Suppressor macrophage treated with lipopolysaccharide for 4 hours (primary cell): ENCODE results near the gene CDK13.

Source experiments
- DNase-seq: peaks from one replicate; pipeline ENCODE4 v3.0.0-alpha.2; 2020

Gene CDK13

GRCh38 chr7:39950473-39951225 lies 593 bp downstream of the CDK13 start:
- DNase-seq = peak; percentile 55

GRCh38 chr7:39951226-39952194 lies 1.5 kb downstream of the CDK13 start:
- DNase-seq = peak; percentile 75

DNA sequence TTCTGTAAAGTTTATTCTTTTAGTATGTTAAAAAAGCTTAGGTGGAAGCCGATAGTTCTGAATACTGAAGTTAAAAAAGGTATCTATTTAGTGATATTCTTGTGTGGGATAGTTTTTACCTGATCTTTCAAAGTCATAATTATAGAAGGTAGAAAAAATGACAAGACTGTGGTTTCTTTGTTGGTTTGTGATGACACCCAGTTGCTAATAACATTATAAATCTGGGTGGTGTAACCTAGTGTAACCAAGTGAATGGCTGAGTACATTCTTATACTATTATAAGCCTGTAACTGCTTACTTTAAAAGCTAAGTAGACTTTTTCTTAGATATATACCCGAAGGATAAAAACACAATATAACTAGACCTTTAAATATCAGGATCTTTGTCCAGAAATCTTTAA lies 2.3 kb downstream of the CDK13 start:
- peak; percentile 26 for DNase-seq

- no peak for DNase-seq
Observed at GRCh38 chr7:39952803-39953202, 2.7 kb downstream of the CDK13 start.

DNA sequence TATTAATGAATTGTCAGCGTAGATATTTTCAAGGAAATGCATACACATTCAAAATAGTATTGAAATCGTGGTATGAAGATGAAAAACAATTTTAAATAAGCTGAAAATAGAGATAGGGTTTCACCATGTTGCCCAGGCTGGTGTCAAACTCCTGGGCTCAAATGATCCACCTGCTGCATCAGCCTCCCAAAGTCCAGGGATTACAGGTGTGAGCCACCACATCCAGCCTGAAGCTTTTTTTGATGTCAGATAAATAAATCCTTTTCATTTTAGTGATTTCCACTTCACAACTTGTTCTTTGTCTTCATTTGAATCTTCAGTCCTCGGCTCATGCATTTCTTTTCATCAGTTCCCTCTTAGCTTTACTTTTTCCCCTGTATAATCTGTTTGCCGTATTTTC lies 4.6 kb downstream of the CDK13 start:
- DNase-seq = no peak

- no peak for DNase-seq
Observed at GRCh38 chr7:39958038-39958437, 8.0 kb downstream of the CDK13 start.

DNA sequence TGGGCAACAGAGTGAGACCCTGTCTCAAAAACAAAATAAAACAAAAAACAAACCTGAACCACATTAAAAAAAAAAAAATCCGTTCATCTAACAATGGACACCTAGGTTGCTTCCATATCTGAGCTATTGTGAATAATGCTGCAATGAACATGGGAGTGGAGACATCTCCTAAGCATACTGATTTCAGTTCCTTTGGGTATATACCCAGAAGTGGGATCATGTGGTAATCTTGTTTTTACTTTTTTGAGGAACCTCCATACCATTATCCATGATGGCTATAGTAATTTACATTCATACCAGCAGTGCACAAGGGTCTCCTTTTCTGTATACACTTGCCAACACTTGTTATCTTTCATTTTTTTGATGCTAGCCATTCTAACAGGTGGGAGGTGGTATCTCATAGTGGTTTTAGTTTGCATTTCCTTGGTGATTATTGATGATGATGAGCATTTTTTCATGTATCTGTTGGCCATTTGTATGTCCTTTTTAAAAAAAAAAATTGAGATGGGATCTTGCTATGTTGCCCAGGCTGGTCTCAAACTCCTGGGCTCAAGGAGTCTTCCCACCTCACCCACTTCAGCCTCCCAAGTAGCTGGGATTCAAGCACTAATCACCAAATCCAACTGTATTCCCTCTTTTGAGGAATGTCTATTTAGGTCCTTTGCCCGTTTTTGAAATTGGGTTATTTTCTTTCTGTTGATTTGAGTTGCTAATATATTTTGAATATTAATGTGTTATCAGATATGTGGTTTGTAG lies 17.5 kb downstream of the CDK13 start:
- no peak for DNase-seq

GRCh38 chr7:39969431-39969830 lies 19.4 kb downstream of the CDK13 start:
- DNase-seq = no peak

DNA sequence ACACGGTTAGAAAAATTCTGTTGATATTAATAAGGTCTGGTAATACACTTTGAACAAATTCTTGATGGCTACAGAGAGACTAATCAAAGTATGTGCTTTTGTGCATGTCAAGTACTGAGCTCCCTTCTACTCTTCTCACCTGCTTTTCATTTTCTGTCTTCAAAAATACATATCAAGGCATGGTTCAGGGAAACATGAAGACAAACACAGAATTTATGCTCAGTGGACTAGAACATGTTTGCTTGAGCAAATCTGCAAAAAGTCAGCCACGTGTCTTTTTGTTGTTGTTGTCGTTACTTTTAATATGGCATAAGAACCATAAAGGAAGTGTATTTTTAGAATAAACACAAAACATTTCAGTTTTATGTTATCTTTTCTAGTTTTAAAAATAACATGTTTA lies 21.9 kb downstream of the CDK13 start:
- DNase-seq = no peak

GRCh38 chr7:39973801-39974200 lies 23.7 kb downstream of the CDK13 start:
- DNase-seq = no peak

DNA sequence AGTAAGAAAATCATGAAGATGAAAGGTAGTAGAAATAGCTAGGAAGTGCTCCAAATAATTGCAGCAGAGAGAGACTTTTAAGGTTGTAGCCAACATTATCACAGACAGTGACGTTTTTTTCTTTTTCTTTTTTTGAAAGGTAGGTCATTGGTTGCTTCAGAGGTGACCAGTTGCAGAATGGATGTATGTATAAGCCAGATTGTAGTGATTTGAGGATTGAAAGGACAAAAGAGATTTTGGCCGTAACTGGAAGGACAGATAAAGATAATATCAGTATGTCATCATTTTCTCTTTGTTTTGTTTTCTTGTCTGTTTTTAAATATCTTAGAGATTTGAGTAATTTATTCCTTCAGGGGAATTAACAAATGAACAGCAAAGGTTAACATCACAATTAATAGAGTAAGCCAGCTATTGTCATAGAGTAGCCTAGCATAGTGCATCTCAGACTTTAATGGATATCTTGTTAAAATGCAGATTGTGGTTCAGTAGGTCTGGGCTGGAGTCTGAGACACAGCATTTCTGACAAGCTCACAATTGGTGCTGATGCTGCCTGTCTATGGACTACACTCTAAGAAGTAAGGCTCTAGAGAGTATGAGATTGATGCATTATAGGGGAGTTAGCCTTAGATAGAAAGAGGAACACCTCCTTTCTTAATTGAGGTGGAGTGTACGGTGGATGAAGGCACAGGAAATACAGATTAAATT lies 28.3 kb downstream of the CDK13 start:
- no peak for DNase-seq

- no peak for DNase-seq
Observed at GRCh38 chr7:39979406-39980073, 29.5 kb downstream of the CDK13 start.

- no peak for DNase-seq
Observed at GRCh38 chr7:39985398-39985918, 35.4 kb downstream of the CDK13 start.

GRCh38 chr7:39987641-39988347 lies 37.7 kb downstream of the CDK13 start:
- DNase-seq = no peak

GRCh38 chr7:40000734-40001315 lies 50.8 kb downstream of the CDK13 start:
- DNase-seq = peak; percentile 40

- no peak for DNase-seq
Observed at GRCh38 chr7:40001649-40002048, 51.6 kb downstream of the CDK13 start.

DNA sequence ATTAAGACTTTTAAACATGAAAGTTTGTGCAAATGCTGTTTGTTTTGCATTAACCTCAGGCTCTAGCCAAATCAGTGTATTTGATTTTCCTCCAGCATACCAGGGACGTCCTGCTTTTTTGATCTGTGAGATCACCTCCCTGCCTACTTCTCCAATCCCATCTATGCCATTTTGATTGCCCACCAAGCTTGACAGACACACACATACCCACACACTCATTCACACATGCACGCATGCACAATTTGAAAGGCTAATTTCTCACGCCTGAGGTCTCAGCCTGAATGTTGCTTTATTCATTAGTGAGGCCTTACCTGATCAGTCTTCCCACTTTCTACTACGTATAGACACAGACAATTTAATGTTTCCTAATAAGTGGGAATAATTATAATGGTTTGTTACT lies 53.5 kb downstream of the CDK13 start:
- no peak for DNase-seq

GRCh38 chr7:40008223-40008815 lies 58.3 kb downstream of the CDK13 start:
- no peak for DNase-seq

DNA sequence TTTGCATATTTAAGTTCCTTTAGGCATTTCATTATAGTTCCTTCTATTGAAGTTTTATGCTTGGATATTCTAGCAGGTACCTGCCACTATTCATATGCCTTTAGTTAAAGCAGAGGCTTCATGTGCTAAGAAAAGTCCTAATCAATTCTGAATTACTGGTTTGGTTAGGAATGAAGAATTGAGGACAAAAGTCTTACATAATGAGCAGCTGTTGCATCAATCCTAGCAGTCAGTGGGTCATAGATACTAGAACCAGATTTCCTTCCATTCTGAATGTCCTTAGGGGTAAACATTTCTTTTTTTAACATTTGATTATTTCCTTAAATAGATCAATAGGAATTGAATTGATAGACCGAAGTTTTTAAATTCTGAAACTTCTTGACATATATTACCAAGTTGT lies 59.2 kb downstream of the CDK13 start:
- no peak for DNase-seq

- DNase-seq = no peak
Observed at GRCh38 chr7:40014376-40014775, 64.3 kb downstream of the CDK13 start.
